ENCODE results near the gene SRXN1. TPM values are rescaled to one million over a fixed set of nuclear protein-coding genes. Genes with fewer than 3 reads are reported as not detected.

SRXN1 gene
- total and polyA plus RNA-seq, 9 of the 15 experiments (the other 6 are each of a cell fraction or from before 2014, with no cell fraction given) = 6.8 to 36.4 (median 21.6) TPM

- TF ChIP-seq, protein P1, sequence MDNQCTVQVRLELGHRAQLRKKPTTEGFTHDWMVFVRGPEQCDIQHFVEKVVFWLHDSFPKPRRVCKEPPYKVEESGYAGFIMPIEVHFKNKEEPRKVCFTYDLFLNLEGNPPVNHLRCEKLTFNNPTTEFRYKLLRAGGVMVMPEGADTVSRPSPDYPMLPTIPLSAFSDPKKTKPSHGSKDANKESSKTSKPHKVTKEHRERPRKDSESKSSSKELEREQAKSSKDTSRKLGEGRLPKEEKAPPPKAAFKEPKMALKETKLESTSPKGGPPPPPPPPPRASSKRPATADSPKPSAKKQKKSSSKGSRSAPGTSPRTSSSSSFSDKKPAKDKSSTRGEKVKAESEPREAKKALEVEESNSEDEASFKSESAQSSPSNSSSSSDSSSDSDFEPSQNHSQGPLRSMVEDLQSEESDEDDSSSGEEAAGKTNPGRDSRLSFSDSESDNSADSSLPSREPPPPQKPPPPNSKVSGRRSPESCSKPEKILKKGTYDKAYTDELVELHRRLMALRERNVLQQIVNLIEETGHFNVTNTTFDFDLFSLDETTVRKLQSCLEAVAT (IDR thresholded peaks at IDR 0.05) = peak in 1 of 2 experiments; percentile 64; a peak in 2 of 4 replicates
- TF ChIP-seq LEF1 (IDR thresholded peaks at IDR 0.05) (peak; percentile 54; the same call in 1 of the 2 replicates), TCF3 (CRISPR knock-in tag; IDR thresholded peaks at IDR 0.05) (peak; percentile 95), NCOA2 (IDR thresholded peaks at IDR 0.05; ENCODE audit: partially characterized antibody in 2 of 2) (peak in 1 of 2 experiments; percentile 27), POLR2AphosphoS5 (IDR thresholded peaks at IDR 0.05; ENCODE audit: control insufficient read depth, insufficient read depth, low read depth, low read length) (peak; percentile 65), ZFP36 (IDR thresholded peaks at IDR 0.05; ENCODE audit: low read depth, low read length, partially characterized antibody) (peak; percentile 90), CBX1 (IDR thresholded peaks at IDR 0.05; ENCODE audit: low read depth) (0 out of 2 replicates have a peak, but pooled peaks have one; percentile 29), MAZ (CRISPR knock-in tag; conservative IDR thresholded peaks at IDR 0.05 in 1 of 2, IDR thresholded peaks at IDR 0.05 in 1 of 2) (peak; percentile 29 to 56; a peak in 2 of 4 replicates), BCOR (IDR thresholded peaks at IDR 0.05) (peak; percentile 76; the same call in 1 of the 2 replicates), PHF8 (IDR thresholded peaks at IDR 0.05; ENCODE audit: borderline replicate concordance, low read length) (no peak; the same call in 1 of the 2 replicates), FUS (optimal IDR thresholded peaks at IDR 0.05; ENCODE audit: low read depth, low read length) (no peak), SMAD1 (IDR thresholded peaks at IDR 0.05; ENCODE audit: low read depth, low read length, partially characterized antibody) (peak; percentile 35), ZNF277 (CRISPR knock-in tag; IDR thresholded peaks at IDR 0.05; ENCODE audit: borderline replicate concordance) (no peak), CCNT2 (IDR thresholded peaks at IDR 0.05; ENCODE audit: borderline replicate concordance, extremely low read depth, insufficient read length, low read depth, low read length) (peak; percentile 46), USF1 (CRISPR knock-in tag; IDR thresholded peaks at IDR 0.05) (no peak), BHLHE40 (IDR thresholded peaks at IDR 0.05; ENCODE audit: low read length) (peak; percentile 11; the same call in 1 of the 2 replicates), ID3 (CRISPR knock-in tag; IDR thresholded peaks at IDR 0.05) (no peak), ID3 (tag; IDR thresholded peaks at IDR 0.05) (0 out of 2 replicates have a peak, but pooled peaks have one; percentile 67), SMARCC2 (IDR thresholded peaks at IDR 0.05; ENCODE audit: low read depth) (peak; percentile 70), TAF15 (IDR thresholded peaks at IDR 0.05; ENCODE audit: low read depth, low read length) (no peak)
- TF ChIP-seq, protein P2, sequence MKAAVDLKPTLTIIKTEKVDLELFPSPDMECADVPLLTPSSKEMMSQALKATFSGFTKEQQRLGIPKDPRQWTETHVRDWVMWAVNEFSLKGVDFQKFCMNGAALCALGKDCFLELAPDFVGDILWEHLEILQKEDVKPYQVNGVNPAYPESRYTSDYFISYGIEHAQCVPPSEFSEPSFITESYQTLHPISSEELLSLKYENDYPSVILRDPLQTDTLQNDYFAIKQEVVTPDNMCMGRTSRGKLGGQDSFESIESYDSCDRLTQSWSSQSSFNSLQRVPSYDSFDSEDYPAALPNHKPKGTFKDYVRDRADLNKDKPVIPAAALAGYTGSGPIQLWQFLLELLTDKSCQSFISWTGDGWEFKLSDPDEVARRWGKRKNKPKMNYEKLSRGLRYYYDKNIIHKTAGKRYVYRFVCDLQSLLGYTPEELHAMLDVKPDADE (conservative IDR thresholded peaks at IDR 0.05; ENCODE audit: control insufficient read depth, low read depth, low read length) = peak; percentile 53; the same call in 1 of the 2 replicates
Observed at GRCh38 chr20:671252-672030, 18.4 kb upstream of the SRXN1 start (continued).

Data from K562 (cell line).